Measurements from ENCODE around the gene ZNF394.
A peak's percentile ranks its signal among the peaks of the same experiment; 100 is the strongest.

DNA sequence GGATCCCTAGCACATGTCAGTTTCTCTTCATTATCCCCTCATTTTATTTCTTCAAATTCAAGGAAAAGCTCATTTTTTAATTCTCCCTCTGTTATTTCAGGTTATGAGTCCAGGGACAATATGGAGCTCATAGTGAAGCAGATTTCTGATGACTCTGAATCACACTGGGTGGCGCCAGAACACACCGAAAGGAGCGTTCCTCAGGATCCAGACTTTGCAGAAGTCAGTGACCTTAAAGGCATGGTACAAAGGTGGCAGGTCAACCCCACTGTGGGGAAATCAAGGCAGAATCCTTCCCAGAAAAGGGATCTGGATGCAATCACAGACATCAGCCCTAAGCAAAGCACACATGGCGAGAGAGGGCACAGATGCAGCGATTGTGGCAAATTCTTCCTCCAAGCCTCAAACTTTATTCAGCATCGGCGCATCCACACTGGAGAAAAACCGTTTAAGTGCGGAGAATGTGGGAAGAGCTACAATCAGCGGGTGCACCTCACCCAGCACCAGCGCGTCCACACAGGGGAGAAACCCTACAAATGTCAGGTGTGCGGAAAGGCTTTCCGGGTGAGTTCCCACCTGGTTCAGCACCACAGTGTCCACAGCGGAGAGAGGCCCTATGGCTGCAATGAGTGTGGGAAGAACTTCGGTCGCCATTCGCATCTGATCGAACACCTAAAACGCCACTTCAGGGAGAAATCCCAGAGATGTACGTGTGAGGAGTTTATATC, 25.8 kb upstream of the ZNF394 start:
- TF ChIP-seq CTCF (IDR thresholded peaks at IDR 0.05; ENCODE audit: low read length) = peak; percentile 29
- TF ChIP-seq EZH2 (optimal IDR thresholded peaks at IDR 0.05; ENCODE audit: low read depth, low read length) = no peak
- TF ChIP-seq EZH2phosphoT487 (IDR thresholded peaks at IDR 0.05; ENCODE audit: low read length) = no peak

All from MM.1S (cell line).